ENCODE results near the gene SORCS2.
"Not testable (repeated sequence)": the region's sequence is repeated elsewhere in the genome, so short reads cannot be mapped to it uniquely, and the experiment has no call there.

SORCS2 gene

GRCh38 chr4:7447236-7447635, 254.9 kb downstream of the SORCS2 start:
- no peak for DNase-seq
- no peak for TF ChIP-seq CTCF (IDR thresholded peaks at IDR 0.05; ENCODE audit: low read depth, low read length, missing control alignments)
- Histone ChIP-seq H3K36me3 (replicated peaks) (no peaks in the 10 kb centered on the region), H3K4me3 (ENCODE audit: low read depth, low read length) (no peak overlapping the region), H3K27ac (no peak overlapping the region), H3K27me3 (replicated peaks) (peaks cover 5% of the 10 kb centered on the region)
- in situ Hi-C loops (cut with HindIII; ENCODE audit: low pct_ligation_motif_present, low sequenced_read_pairs): no loop called here

GRCh38 chr4:7448036-7448435, 255.7 kb downstream of the SORCS2 start:
- Histone ChIP-seq H3K4me3 (ENCODE audit: low read depth, low read length) (no peak overlapping the region), H3K36me3 (replicated peaks) (no peaks in the 10 kb centered on the region), H3K27me3 (replicated peaks) (peaks cover 5% of the 10 kb centered on the region), H3K27ac (no peak overlapping the region)
- no peak for DNase-seq
- no peak for TF ChIP-seq CTCF (IDR thresholded peaks at IDR 0.05; ENCODE audit: low read depth, low read length, missing control alignments)
- in situ Hi-C loops (cut with HindIII; ENCODE audit: low pct_ligation_motif_present, low sequenced_read_pairs): no loop called here

- Histone ChIP-seq H3K27ac (no peak overlapping the region), H3K36me3 (replicated peaks) (no peaks in the 10 kb centered on the region), H3K27me3 (replicated peaks) (peaks cover 5% of the 10 kb centered on the region), H3K4me3 (ENCODE audit: low read depth, low read length) (no peak overlapping the region)
- no peak for DNase-seq
- no peak for TF ChIP-seq CTCF (IDR thresholded peaks at IDR 0.05; ENCODE audit: low read depth, low read length, missing control alignments)
- in situ Hi-C loops (cut with HindIII; ENCODE audit: low pct_ligation_motif_present, low sequenced_read_pairs): no loop called here
Observed at GRCh38 chr4:7450775-7451433, 258.6 kb downstream of the SORCS2 start.

GRCh38 chr4:7451434-7451789, 259.1 kb downstream of the SORCS2 start:
- no peak for TF ChIP-seq CTCF (IDR thresholded peaks at IDR 0.05; ENCODE audit: low read depth, low read length, missing control alignments)
- DNase-seq: no peak
- in situ Hi-C loops (cut with HindIII; ENCODE audit: low pct_ligation_motif_present, low sequenced_read_pairs): no loop called here
- H3K4me3 ChIP-seq (ENCODE audit: low read depth, low read length): no peak overlapping the region
- H3K27ac ChIP-seq: no peak overlapping the region
- no peaks in the 10 kb centered on the region for H3K36me3 ChIP-seq (replicated peaks)
- peaks cover 5% of the 10 kb centered on the region for H3K27me3 ChIP-seq (replicated peaks)

GRCh38 chr4:7451800-7452199, 259.5 kb downstream of the SORCS2 start:
- Histone ChIP-seq H3K27ac (no peak overlapping the region), H3K27me3 (replicated peaks) (peaks cover 1% of the 10 kb centered on the region), H3K4me3 (ENCODE audit: low read depth, low read length) (no peak overlapping the region), H3K36me3 (replicated peaks) (no peaks in the 10 kb centered on the region)
- in situ Hi-C loops (cut with HindIII; ENCODE audit: low pct_ligation_motif_present, low sequenced_read_pairs): no loop called here
- TF ChIP-seq CTCF (IDR thresholded peaks at IDR 0.05; ENCODE audit: low read depth, low read length, missing control alignments): no peak
- no peak for DNase-seq

GRCh38 chr4:7452802-7453201, 260.5 kb downstream of the SORCS2 start:
- H3K27ac ChIP-seq; H3K4me3 ChIP-seq (ENCODE audit: low read depth, low read length); H3K36me3 ChIP-seq (replicated peaks); in situ Hi-C loops (cut with HindIII; ENCODE audit: low pct_ligation_motif_present, low sequenced_read_pairs); DNase-seq; H3K27me3 ChIP-seq (replicated peaks): not testable (repeated sequence)

Data from brain microvascular endothelial cell (primary cell).